HEK293T (cell line): Measurements from ENCODE around the gene RNF187.

Experiments used
- CTCF ChIA-PET: fragments of 350-600 bp; formaldehyde crosslinking; extraction: SDS; loops from one replicate; lab custom pipeline; 2021; ENCODE audit warnings: antibody characterized with exemption, inconsistent platforms; lab: Yijun Ruan, JAX
- POLR2A ChIA-PET: fragments of 350-600 bp; formaldehyde crosslinking; extraction: SDS; loops from one replicate; lab custom pipeline; 2020; ENCODE audit warnings: antibody characterized with exemption, inconsistent platforms; lab: Yijun Ruan, JAX
- DNase-seq: peaks from one replicate; pipeline ENCODE4 v3.0.0; 2012; ENCODE audit warnings: mixed read lengths; ENCODE audit errors: extremely low spot score
- ARNT ChIP-seq: fragments of 450-650 bp; IDR thresholded peaks from 2 replicates; pipeline ENCODE4 v1.6.1; 2017; ENCODE audit warnings: mild to moderate bottlenecking
- BHLHE40 ChIP-seq: fragments of 450-650 bp; IDR thresholded peaks from 2 replicates; pipeline ENCODE4 v1.6.1; 2016; ENCODE audit warnings: mild to moderate bottlenecking, moderate library complexity, borderline replicate concordance
- CTBP1 ChIP-seq: fragments of 450-650 bp; IDR thresholded peaks from 2 replicates; pipeline ENCODE4 v1.6.1; 2016; ENCODE audit warnings: borderline replicate concordance
- ELF4 ChIP-seq: fragments of 450-650 bp; IDR thresholded peaks from 2 replicates; pipeline ENCODE4 v1.6.1; 2017; ENCODE audit warnings: antibody characterized with exemption
- FOXA1 ChIP-seq: fragments of 450-650 bp; IDR thresholded peaks from 2 replicates; pipeline ENCODE4 v1.6.1; 2016; ENCODE audit warnings: mild to moderate bottlenecking
- FOXK2 ChIP-seq: fragments of 450-650 bp; IDR thresholded peaks from 2 replicates; pipeline ENCODE4 v1.6.1; 2016; ENCODE audit warnings: mild to moderate bottlenecking
- FOXM1 ChIP-seq: fragments of 450-650 bp; IDR thresholded peaks from 2 replicates; pipeline ENCODE4 v1.6.1; 2017; ENCODE audit warnings: mild to moderate bottlenecking, borderline replicate concordance
- HDGF ChIP-seq: fragments of 450-650 bp; IDR thresholded peaks from 2 replicates; pipeline ENCODE4 v1.6.1; 2017; ENCODE audit warnings: antibody characterized with exemption, borderline replicate concordance
- L3MBTL2 ChIP-seq: fragments of 450-650 bp; conservative IDR thresholded peaks from 2 replicates; pipeline ENCODE4 v1.6.1; 2016; ENCODE audit warnings: mild to moderate bottlenecking
- LEF1 ChIP-seq: fragments of 450-650 bp; IDR thresholded peaks from 2 replicates; pipeline ENCODE4 v1.6.1; 2017; ENCODE audit warnings: mild to moderate bottlenecking, borderline replicate concordance
- NFRKB ChIP-seq: fragments of 450-650 bp; IDR thresholded peaks from 2 replicates; pipeline ENCODE4 v1.6.1; 2016; ENCODE audit warnings: mild to moderate bottlenecking, moderate library complexity
- PKNOX1 ChIP-seq: fragments of 450-650 bp; IDR thresholded peaks from 2 replicates; pipeline ENCODE4 v1.6.1; 2016
- SP1 ChIP-seq: fragments of 450-650 bp; IDR thresholded peaks from 2 replicates; pipeline ENCODE4 v1.6.1; 2017
- SUZ12 ChIP-seq: fragments of 450-650 bp; IDR thresholded peaks from 2 replicates; pipeline ENCODE4 v1.6.1; 2016; ENCODE audit warnings: mild to moderate bottlenecking
- TARDBP ChIP-seq: fragments of 450-650 bp; IDR thresholded peaks from 2 replicates; pipeline ENCODE4 v1.6.1; 2016
- ZNF384 ChIP-seq: fragments of 450-650 bp; IDR thresholded peaks from 2 replicates; pipeline ENCODE4 v1.6.1; 2016

RNF187 gene

GRCh38 chr1:228515200-228515834 is 28.1 kb downstream of the RNF187 start:
- TF ChIP-seq ELF4 (0 out of 2 replicates have a peak, but pooled peaks have one; percentile 10), ZNF384 (peak; percentile 48), CTBP1 (no peak), FOXK2 (no peak)
- ChIA-PET CTCF (interaction anchor here (0.7 to 1.0 kb wide), 4 partner anchors 122 to 516 kb away, joined by 3 to 4 read pairs (median 3); no protein-coding TSS in a partner anchor), POLR2A (no interaction called here)
- peak; percentile 66 for DNase-seq

- ChIA-PET POLR2A (no interaction called here), CTCF (no interaction called here)
- no peak for DNase-seq
- TF ChIP-seq ZNF384 (no peak), SP1 (no peak), ARNT (no peak), BHLHE40 (no peak), HDGF (no peak), FOXK2 (no peak)
These were observed 30.5 kb downstream of the RNF187 start for GRCh38 chr1:228517655-228518054.

- DNase-seq, result no peak
- POLR2A ChIA-PET, result no interaction called here
- CTCF ChIA-PET, result no interaction called here
- TF ChIP-seq SP1 (no peak), PKNOX1 (no peak), ZNF384 (no peak), L3MBTL2 (no peak), CTBP1 (no peak), ARNT (no peak), TARDBP (no peak), BHLHE40 (no peak), NFRKB (no peak), ELF4 (no peak), FOXK2 (no peak)
These were observed 40.4 kb downstream of the RNF187 start for GRCh38 chr1:228527596-228527995.

GRCh38 chr1:228528612-228529011 is 41.4 kb downstream of the RNF187 start:
- ChIA-PET POLR2A (interaction anchor here (1.1 kb wide), 1 partner anchor 42 kb away, joined by 3 read pairs; the partner anchor contains the start of gene RNF187), CTCF (no interaction called here)

GRCh38 chr1:228530086-228530758 is 43.0 kb downstream of the RNF187 start:
- no peak for DNase-seq
- CTCF ChIA-PET, result no interaction called here
- no peak for TF ChIP-seq PKNOX1
- no peak for TF ChIP-seq TARDBP
- POLR2A ChIA-PET, result no interaction called here

More at GRCh38 chr1:228528612-228529011, 41.4 kb downstream of the RNF187 start:
- TF ChIP-seq BHLHE40, result no peak
- no peak for TF ChIP-seq FOXM1
- no peak for TF ChIP-seq FOXA1
- TF ChIP-seq TARDBP, result no peak
- no peak for TF ChIP-seq ELF4
- no peak for TF ChIP-seq CTBP1
- no peak for TF ChIP-seq PKNOX1
- TF ChIP-seq ARNT, result no peak
- TF ChIP-seq SP1, result no peak
- no peak for TF ChIP-seq FOXK2
- DNase-seq, result no peak

GRCh38 chr1:228530951-228531731 is 44.0 kb downstream of the RNF187 start:
- TF ChIP-seq SUZ12 (no peak), FOXA1 (no peak), LEF1 (no peak), SP1 (no peak), FOXK2 (no peak), HDGF (no peak), FOXM1 (no peak), ZNF384 (no peak), ARNT (no peak), TARDBP (no peak), ELF4 (no peak), CTBP1 (no peak), L3MBTL2 (no peak), NFRKB (no peak), PKNOX1 (no peak), BHLHE40 (no peak)
- ChIA-PET CTCF (no interaction called here), POLR2A (no interaction called here)
- no peak for DNase-seq
